Right lobe of liver (tissue), 4 donors: ENCODE data around the gene CCDC138.

Experiments
- POLR2A ChIP-seq: fragments of 450-650 bp; IDR thresholded peaks from one replicate; pipeline ENCODE4 v1.6.1; 2017; ENCODE audit warnings: antibody characterized with exemption, mild to moderate bottlenecking
- TF ChIP-seq, protein P1 (sequence below), 4 donors: fragments of 200-600 bp in 3 of 4; fragments of 450-650 bp in 1 of 4; IDR thresholded peaks; one replicate each; pipeline versions ENCODE4 v1.5.1 to v1.8.0; 2016 to 2022; ENCODE audit warnings: antibody characterized with exemption in 4 of 4, mild to moderate bottlenecking in 2 of 4
- donor health status: DM: no; HTN: no; CAD: no.
- donor health status: DM: no; HTN: no; CAD: no.
- donor health status: DM: no; HTN: yes; CAD: no.

DNA sequence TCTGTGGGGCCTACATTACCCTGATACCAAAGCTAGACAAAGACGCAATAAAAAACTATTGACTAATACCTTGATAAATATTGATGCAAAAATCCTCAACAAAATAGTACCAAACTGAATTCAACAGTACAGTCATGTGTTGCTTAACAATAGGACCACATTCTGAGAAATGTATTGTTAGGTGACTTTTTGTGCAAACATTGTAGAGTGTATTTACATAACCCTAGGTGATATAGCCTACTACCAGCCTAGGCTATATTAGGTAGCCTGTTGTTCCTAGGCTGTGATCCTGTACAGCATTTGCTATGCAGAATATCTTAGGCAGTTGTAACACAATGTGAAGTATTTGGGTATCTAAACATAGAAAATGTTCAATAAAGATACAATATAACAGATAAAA lies 36.7 kb downstream of the CCDC138 start:
- TF ChIP-seq, protein P1, sequence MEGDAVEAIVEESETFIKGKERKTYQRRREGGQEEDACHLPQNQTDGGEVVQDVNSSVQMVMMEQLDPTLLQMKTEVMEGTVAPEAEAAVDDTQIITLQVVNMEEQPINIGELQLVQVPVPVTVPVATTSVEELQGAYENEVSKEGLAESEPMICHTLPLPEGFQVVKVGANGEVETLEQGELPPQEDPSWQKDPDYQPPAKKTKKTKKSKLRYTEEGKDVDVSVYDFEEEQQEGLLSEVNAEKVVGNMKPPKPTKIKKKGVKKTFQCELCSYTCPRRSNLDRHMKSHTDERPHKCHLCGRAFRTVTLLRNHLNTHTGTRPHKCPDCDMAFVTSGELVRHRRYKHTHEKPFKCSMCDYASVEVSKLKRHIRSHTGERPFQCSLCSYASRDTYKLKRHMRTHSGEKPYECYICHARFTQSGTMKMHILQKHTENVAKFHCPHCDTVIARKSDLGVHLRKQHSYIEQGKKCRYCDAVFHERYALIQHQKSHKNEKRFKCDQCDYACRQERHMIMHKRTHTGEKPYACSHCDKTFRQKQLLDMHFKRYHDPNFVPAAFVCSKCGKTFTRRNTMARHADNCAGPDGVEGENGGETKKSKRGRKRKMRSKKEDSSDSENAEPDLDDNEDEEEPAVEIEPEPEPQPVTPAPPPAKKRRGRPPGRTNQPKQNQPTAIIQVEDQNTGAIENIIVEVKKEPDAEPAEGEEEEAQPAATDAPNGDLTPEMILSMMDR (IDR thresholded peaks at IDR 0.05) = no peak
- TF ChIP-seq POLR2A = no peak
